ENCODE data around the gene CLDN6.
"Not testable (repeated sequence)": the region's sequence is repeated elsewhere in the genome, so short reads cannot be mapped to it uniquely, and the experiment has no call there.

Gene CLDN6, protein sequence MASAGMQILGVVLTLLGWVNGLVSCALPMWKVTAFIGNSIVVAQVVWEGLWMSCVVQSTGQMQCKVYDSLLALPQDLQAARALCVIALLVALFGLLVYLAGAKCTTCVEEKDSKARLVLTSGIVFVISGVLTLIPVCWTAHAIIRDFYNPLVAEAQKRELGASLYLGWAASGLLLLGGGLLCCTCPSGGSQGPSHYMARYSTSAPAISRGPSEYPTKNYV

GRCh38 chr16:3017794-3018506 lies at the start of gene CLDN6:
Gene CLDN6 (minus strand): TSS chr16:3018183. CDS start chr16:3016021, 2,162 bp downstream.
- DNase-seq = no peak

DNA sequence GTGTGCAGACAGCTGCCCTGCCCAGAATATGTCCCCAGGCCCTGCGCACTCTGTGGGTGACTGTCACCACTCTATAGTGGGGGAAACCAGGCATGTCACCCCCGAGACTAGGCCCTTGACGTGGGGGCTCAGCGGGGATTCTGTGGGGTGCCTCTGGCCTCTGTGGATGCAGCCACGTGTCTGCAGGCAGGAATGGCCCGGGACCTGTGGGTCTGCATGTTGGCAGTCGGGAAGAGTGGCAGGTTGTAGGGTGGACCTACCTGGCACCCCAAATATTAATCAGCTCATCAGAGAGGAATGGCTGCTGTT lies 48.4 kb upstream of the CLDN6 start:
- DNase-seq = no peak

DNA sequence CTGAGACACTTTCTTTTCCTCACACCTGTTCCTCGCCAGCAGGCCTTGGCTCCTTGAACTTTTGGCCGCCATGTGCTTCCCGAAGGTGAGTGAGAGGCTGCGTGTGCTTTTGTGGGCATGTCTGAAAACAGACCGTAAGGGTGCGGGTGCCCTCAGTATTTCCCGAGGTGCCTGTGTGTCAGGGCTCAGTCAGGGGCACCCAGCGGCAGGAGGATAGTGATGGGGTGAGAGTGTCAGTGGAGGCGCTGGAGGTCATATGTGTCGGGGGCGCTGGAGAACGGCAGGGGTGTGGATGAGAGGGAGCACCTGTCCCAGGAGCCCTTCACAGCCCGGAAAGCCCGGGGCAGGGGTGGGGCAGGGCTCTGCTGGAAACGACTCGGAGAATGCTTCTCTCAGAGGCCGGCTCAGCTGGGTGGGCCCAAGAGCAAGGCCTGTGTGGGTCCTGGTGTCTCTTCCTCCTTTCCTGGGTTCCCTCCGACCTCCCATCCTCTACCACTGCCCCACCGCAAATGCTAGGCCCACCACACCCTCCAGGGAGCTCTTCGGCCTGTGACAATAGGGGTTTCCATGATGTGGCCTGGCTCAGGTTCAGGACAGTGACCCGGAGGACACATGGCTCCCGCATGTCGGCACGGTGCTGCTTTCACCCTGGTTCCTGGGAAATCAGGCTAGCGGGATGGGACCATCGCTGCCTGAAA lies 47.9 kb upstream of the CLDN6 start:
- peak; percentile 33 for DNase-seq

DNA sequence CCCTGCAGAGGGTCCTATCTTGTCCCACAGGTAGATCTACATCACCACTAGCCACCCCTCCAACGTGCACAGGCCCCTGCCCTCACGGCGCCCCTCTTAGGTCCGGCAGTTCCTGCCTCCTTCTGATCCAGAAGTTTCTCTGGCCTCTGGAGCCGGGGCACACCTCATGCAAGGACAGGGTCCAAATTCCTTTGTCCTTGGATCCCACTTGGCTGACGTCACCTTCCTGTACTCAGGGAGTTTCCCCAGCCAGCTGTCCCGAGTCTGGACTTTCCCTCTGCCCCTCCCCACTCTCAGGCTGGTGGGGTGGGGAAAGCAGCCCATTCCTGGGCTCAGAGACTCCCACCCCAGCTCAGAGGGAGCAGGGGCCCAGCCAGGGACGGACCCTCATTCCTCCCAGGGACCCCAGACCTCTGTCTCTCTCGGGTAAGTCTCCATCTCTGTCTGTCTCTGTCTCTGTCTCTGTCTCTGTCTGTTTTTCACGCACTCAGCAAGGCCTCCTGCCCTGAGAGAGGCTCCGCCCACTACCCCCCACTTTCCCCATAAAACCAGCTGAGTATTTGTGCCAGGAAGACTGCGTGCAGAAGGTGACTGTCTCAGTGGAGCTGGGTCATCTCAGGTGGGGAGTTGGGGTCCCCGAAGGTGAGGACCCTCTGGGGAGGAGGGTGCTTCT lies 47.2 kb upstream of the CLDN6 start, which contains the start of gene IL32:
Gene IL32, plus strand, starts transcription at position 572 of the 673 bp plus-strand sequence. CDS start 172 bp downstream, outside the sequence.
- peak; percentile 63 for DNase-seq

DNA sequence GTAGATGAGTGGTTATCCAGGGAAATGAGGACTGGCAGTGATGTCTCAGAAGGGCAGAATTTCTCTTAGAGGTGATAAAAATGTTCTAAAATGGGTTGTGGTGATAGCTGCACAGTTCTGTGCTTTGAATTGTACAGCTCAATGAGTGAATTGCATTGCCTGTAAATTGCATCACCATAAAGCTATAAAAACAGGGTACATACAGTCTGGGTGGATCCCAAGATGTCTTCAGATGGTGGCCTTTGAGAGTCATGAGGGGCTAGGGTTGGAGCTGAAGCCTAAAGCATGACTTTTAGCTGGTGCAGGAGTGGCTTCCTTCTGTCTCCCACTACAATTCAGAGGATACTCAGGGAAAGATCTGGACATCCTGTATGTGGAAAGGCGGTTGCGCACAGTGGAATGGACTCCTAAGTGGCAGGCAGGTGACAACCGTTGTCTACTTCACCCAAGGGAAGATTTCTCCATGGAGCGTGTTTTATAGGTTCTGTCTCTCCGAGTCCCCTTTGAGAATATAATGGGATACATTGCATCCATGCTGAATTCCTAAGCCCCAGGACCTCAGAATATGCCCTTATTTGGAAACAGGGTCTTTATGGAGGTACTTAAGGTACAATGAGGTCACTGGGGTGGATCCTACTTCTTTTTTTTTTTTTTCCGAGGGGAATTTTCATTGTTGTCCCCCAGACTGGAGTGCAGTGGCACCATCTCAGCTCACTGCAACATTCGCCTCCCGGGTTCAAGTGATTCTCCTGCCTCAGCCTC lies 45.8 kb upstream of the CLDN6 start:
- no peak for DNase-seq

- DNase-seq = no peak
These were observed 44.6 kb upstream of the CLDN6 start for GRCh38 chr16:3062553-3062952.

DNA sequence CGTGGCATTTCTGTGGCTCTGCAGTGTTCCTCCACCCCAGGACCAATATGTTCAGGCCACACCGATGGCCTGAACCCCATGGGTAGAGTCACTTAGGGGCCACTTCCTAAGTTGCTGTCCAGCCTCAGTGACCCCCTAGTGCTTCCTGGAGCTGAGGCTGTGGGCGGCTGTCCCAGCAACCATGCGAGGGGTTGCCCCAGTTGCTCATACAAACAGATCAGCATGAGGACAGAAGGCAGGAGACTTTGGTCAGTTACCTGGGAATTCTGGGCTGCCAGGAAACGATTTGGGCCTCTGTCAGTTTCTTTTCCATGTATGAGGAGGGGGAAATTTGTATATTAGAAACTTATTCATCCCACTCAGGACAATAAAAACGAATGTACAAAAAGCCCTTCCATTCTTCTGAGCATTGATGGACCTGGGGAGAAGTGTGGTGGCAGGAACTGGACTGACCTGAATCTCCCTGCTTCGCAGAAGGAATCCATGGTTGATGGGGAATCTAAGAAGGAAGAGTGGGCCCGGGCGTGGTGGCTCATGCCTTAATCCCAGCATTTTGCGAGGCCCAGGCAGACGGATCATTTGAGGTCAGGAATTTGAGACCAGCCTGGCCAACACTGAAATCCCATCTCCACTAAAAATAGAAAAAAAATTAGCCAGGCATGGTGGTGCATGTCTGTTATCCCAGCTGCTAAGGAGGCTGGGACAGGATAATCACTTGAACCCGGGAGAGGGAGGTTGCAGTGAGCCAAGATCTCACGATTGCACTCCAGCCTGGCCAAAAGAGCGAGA lies 42.5 kb upstream of the CLDN6 start:
- DNase-seq = no peak

DNA sequence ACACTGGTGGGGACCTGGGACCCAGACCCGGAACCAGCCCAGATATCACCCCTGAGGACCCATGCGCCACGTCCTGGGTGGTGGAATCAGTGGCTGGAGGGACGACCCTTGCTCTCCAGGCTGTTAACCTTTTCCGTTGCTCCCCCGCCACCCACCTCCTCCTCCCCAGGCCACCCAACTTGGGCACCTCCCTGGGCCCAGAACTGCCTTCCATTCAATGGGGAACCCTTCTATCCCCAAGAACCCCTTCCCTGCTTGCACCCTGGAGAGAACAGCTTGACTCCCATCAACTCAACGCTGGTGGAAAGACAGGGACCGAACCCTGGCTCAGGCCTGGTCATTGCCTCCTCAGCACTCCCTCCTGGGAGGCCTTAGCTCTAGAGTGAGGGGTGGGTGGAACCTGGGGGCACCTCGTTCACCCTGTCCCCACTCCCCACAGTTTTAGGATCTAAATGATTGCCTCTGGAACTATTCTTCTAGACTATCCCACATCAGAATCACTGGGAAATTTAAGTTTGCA lies 41.8 kb upstream of the CLDN6 start:
- DNase-seq = no peak

- DNase-seq = peak; percentile 86
These were observed 41.2 kb upstream of the CLDN6 start for GRCh38 chr16:3059041-3059722.

DNA sequence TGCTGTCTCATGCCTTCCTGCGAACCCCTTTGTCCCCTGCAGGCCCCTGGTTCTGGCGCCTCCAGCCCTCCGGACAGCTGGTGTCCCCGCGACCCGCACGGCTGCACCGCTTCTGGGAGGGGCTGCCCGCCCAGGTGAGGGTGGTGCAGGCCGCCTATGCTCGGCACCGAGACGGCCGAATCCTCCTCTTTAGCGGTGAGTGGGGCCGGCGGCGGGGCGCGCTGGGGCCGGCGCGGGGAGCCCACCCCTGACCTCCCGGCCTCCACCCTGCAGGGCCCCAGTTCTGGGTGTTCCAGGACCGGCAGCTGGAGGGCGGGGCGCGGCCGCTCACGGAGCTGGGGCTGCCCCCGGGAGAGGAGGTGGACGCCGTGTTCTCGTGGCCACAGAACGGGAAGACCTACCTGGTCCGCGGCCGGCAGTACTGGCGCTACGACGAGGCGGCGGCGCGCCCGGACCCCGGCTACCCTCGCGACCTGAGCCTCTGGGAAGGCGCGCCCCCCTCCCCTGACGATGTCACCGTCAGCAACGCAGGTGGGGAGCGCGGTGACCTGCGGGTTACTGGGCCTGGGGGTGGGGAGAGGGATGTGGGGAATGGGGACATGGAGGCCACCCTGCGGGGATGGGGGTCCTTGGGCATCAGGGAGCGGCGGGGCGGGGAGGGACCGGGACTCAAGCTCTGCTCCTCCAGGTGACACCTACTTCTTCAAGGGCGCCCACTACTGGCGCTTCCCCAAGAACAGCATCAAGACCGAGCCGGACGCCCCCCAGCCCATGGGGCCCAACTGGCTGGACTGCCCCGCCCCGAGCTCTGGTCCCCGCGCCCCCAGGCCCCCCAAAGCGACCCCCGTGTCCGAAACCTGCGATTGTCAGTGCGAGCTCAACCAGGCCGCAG lies 40.4 kb upstream of the CLDN6 start:
- peak; percentile 46 for DNase-seq

- no peak for DNase-seq
These were observed 39.5 kb upstream of the CLDN6 start for GRCh38 chr16:3057181-3058138.

DNA sequence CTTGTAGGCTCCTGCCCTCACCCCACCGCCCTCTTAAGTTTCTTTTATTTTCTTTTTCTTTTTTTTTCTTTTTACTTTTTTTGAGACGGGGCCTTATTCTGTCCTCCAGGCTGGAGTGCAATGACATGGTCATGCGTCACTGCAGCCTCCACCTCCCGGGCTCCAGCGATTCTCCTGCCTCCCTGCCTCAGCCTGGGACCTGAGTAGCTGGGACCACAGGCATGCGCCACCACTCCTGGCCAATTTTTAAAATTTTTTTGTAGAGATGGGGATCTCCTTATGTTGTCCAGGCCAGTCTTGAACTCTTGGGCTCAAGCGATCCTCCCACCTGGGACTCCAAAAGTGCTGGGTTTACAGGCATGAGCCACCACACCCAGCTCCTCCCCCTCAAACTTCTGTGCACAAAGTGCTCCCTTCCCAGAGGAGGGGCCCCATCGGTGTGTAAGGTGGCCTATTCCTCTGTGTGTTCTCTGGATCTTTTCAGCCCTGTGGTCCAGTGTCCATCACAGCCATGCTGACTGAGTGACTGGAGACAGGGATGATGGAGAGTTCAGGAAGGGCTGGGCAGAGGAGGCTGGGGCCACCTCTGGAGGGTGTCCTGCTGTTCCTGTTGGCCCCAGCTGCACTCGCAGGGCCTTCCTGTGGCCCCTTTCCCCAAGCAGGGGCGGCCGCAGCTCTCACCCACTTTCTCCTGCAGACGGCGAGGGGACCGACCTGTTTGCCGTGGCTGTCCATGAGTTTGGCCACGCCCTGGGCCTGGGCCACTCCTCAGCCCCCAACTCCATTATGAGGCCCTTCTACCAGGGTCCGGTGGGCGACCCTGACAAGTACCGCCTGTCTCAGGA lies 38.6 kb upstream of the CLDN6 start:
- no peak for DNase-seq

DNA sequence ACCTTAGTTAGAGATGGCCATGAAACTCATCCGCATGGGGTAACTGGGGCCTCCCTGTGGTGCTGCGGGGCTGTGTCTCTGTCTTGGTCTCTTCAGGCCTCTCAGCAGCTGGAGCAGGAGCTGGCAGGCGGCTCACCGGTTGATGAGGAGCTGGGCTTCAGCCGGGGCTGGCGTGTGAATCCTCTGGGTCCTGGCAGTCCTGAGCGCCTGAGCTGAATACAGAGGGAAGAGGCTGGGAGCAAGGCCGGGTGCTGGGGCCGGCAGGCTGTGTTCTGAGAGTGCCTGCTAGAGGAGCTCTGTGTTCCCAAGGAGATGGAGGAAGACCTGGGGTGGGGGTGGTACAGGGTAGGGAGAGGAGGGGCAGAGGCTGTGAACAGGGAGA lies 37.7 kb upstream of the CLDN6 start:
- not testable (repeated sequence) for DNase-seq

GRCh38 chr16:3054965-3055733 lies 37.2 kb upstream of the CLDN6 start:
- DNase-seq = no peak

- not testable (repeated sequence) for DNase-seq
These were observed 35.3 kb upstream of the CLDN6 start for GRCh38 chr16:3053330-3053710.

DNA sequence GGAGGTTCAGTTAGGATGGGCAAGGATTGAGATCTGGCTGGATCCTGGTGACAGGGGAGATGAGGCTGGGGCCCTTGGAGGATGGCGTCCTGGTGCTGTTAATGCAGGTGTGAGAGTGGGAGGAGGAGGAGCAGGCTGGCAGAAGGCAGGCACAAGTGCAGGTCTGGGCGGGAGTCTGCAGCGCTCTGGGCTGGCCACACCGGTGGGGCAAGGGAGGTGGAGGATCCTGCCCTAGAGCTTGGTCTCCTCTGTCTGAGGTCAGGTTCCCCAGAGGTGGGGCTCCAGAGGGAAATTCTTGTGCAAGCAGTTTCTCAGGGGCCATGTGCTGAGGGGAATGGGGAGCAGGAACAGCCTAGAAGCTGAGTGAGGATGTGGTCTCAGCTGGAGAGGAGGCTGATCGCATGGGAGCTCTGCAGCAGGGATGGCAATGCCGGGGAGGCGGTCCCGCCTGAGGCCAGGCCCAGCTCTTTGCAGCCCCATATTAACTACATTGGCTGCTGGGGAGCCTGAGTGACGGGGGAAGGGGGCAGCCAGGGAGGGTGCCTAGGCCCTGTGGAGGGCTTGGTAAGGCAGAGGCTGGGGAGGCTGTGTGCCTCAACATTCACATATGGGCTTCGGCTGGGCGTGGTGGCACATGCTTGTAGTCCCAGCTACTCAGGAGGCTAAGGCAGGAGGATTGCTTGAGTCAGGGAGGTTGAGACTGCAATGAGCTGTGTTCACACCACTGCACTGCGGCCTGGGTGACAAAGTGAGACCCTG lies 34.8 kb upstream of the CLDN6 start:
- DNase-seq = not testable (repeated sequence)

Data from stimulated activated CD4-positive, alpha-beta T cell treated with anti-CD3 and anti-CD28 coated beads, Interleukin-12 subunit alpha, Interleukin-12 subunit beta, amount 100 ng/mL, for 4 hours (primary cell).